ENCODE results near the gene ERLEC1.
"Not testable (repeated sequence)": the region's sequence is repeated elsewhere in the genome, so short reads cannot be mapped to it uniquely, and the experiment has no call there.

The ERLEC1 gene

GRCh38 chr2:53786705-53787613 is at the start of gene ERLEC1, which contains the start of gene ASB3:
Gene ERLEC1 (plus strand): TSS chr2:53787044. CDS start chr2:53787211, 167 bp downstream.
Gene ASB3 (minus strand): TSS chr2:53786953. CDS start chr2:53765572, 21,381 bp downstream.
- DNase-seq (ENCODE audit: low read depth in 2 of 3, low spot score in 1 of 3) = peak; percentile 66 to 81 (median 79)

- no peak for DNase-seq (ENCODE audit: low read depth in 2 of 3, low spot score in 1 of 3)
Observed at GRCh38 chr2:53737091-53737490, 49.8 kb upstream of the ERLEC1 start.

GRCh38 chr2:53739032-53739431 is 47.8 kb upstream of the ERLEC1 start:
- DNase-seq (ENCODE audit: low read depth in 2 of 3, low spot score in 1 of 3) = no peak

- no peak for DNase-seq (ENCODE audit: low read depth in 2 of 3, low spot score in 1 of 3)
Observed at GRCh38 chr2:53740170-53740569, 46.7 kb upstream of the ERLEC1 start.

GRCh38 chr2:53744395-53745065 is 42.3 kb upstream of the ERLEC1 start:
- DNase-seq (ENCODE audit: low read depth in 2 of 3, low spot score in 1 of 3) = no peak

- DNase-seq (ENCODE audit: low read depth in 2 of 3, low spot score in 1 of 3) = no peak
Observed at GRCh38 chr2:53750041-53750768, 36.6 kb upstream of the ERLEC1 start.

GRCh38 chr2:53751728-53752127 is 35.1 kb upstream of the ERLEC1 start:
- no peak for DNase-seq (ENCODE audit: low read depth in 2 of 3, low spot score in 1 of 3)

- no peak for DNase-seq (ENCODE audit: low read depth in 2 of 3, low spot score in 1 of 3)
Observed at GRCh38 chr2:53752385-53752784, 34.5 kb upstream of the ERLEC1 start.

- no peak for DNase-seq (ENCODE audit: low read depth in 2 of 3, low spot score in 1 of 3)
Observed at GRCh38 chr2:53753041-53753440, 33.8 kb upstream of the ERLEC1 start.

- no peak for DNase-seq (ENCODE audit: low read depth in 2 of 3, low spot score in 1 of 3)
Observed at GRCh38 chr2:53755121-53755520, 31.7 kb upstream of the ERLEC1 start.

- no peak for DNase-seq (ENCODE audit: low read depth in 2 of 3, low spot score in 1 of 3)
Observed at GRCh38 chr2:53756644-53757043, 30.2 kb upstream of the ERLEC1 start.

GRCh38 chr2:53757206-53757605 is 29.6 kb upstream of the ERLEC1 start:
- DNase-seq (ENCODE audit: low read depth in 2 of 3, low spot score in 1 of 3) = not testable (repeated sequence)

- no peak for DNase-seq (ENCODE audit: low read depth in 2 of 3, low spot score in 1 of 3)
Observed at GRCh38 chr2:53765767-53766166, 21.1 kb upstream of the ERLEC1 start.

GRCh38 chr2:53767405-53768241 is 19.2 kb upstream of the ERLEC1 start, which contains the start of gene CHAC2:
Gene CHAC2 (plus strand): TSS chr2:53767804. CDS start chr2:53767887, 83 bp downstream.
- peak; percentile 77 to 82 (median 82) for DNase-seq (ENCODE audit: low read depth in 2 of 3, low spot score in 1 of 3)

- no peak for DNase-seq (ENCODE audit: low read depth in 2 of 3, low spot score in 1 of 3)
Observed at GRCh38 chr2:53768242-53768542, 18.7 kb upstream of the ERLEC1 start.

GRCh38 chr2:53769318-53769945 is 17.4 kb upstream of the ERLEC1 start:
- no peak for DNase-seq (ENCODE audit: low read depth in 2 of 3, low spot score in 1 of 3)

GRCh38 chr2:53770264-53770663 is 16.6 kb upstream of the ERLEC1 start:
- no peak for DNase-seq (ENCODE audit: low read depth in 2 of 3, low spot score in 1 of 3)

GRCh38 chr2:53777134-53777533 is 9.7 kb upstream of the ERLEC1 start:
- DNase-seq (ENCODE audit: low read depth in 2 of 3, low spot score in 1 of 3) = no peak

- no peak for DNase-seq (ENCODE audit: low read depth in 2 of 3, low spot score in 1 of 3)
Observed at GRCh38 chr2:53778536-53779162, 8.2 kb upstream of the ERLEC1 start.

- no peak for DNase-seq (ENCODE audit: low read depth in 2 of 3, low spot score in 1 of 3)
Observed at GRCh38 chr2:53780056-53780455, 6.8 kb upstream of the ERLEC1 start.

Data from stimulated activated CD4-positive, alpha-beta T cell treated with anti-CD3 and anti-CD28 coated beads, Interleukin-12 subunit alpha, Interleukin-12 subunit beta, amount 100 ng/mL, for 48 hours (primary cell).